ENCODE data around the gene RGS19.
A peak's percentile ranks its signal among the peaks of the same experiment; 100 is the strongest.

RGS19 gene

DNA sequence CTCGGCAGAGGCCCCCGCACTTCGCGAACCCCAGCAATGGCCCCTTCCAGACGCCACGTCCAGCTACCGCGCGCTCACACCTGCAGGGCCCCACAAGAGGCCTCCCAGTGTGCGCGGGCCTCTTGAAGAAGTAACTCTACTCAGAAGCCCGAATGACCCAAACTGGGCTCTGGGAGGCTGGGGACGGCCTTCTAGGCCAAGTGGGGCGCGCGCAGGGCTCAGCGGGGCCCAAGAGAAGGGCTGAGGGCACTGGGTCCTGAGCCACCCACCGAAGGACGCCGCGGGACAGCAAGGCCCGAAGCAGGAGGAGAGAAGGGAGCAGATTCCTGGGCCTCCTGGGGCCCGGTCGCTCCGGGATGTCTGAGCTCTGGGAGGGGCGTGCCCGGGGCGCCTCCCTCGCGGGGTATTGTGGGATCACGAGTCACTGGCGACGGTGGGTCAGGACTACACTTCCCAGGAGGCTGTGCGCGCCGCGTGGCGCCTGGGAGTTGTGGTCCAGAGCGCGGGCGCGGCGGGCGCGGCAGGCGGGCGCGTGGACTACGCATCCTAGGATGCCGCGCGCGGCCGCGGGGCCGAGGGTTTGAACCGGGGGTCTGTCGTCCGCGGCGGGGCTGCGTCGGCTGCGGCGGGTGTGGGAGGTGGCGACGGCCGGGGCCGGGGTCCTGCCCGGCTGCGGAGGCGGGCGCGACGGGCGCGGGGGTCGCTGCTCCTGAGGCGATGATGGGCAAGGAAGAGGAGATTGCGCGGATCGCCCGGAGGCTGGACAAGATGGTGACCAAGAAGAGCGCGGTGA is 16.5 kb downstream of the RGS19 start, which contains the start of gene TCEA2:
TSS of gene TCEA2 (plus strand) at position 603 of the 793 bp plus-strand sequence. CDS start at position 718, 115 bp downstream.
- peak; percentile 91 for DNase-seq

DNA sequence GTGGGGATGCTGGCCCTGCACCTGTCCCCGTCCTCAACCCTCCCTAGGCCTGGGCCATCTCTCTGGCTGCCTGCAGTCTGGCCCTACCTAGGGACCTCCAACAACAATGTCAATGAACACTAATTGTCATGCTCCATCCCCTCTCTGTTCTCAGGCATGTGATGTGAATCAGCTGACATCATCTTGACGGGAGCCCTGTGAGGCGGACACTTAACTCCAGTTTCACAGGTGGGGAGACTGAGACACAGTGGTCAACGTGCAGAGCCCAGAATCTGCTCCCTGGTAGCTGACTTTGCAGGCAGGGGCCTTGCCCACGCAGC is 17.1 kb downstream of the RGS19 start:
- no peak for DNase-seq

DNA sequence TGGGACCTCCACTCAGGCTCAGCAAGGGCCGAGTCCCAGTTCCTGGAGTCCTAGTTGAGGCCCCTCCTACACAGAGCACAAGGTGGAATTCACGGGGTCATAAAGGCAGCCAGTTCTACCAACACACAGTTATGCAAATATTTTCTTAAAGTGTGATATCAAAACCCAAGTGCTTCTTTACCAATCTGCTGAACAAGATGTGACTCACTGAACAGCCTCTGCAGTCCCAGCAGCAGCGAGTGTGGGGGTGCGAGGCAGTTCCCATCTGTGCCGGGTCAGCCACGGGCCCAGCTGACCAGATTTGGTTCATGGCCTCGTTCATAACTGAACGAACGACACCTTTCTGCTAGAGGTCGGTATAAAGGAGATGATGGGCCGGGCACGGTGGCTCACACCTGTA is 20.8 kb downstream of the RGS19 start:
- DNase-seq, result no peak

DNA sequence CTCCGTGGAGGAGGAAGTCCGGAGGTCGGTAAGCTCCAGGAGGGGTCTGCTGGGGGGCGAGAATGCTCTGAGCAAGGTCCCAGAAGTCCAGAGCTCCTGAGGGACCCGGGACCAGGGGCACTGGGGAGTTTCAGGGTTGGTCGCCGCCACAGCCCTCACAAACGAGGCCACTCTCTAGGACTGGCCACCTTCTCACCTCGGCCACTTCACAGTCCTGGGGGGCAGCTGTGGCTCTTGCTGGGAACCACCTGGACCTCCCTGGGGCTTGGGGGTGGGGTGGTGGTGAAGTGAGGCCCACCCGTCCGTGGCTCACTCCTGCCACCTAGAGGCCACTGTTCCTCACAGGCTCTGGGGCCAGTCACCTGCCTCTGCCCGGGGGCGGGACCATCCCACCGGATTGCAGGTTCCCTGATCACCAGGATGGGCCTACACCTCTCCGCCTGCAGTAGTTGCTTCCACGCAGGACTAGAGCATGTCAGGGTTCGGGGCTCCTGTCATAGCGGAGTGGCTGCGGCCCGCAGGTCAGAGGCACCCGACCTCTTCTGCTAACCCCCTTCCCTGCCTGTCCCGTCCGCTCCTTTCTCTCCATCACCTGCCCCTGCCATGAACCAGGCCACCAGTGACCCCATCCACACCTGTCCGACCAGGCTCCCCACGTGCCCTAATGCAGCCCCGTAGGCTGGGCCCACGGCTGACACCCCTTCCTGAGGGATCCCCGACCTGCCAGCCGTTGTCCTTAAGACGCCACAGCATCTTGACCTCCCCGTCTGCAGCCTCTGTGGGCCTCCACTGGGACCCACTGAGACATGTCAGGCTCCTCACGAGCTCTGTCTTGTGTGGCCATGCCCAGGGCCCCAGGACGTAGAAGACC is 21.5 kb downstream of the RGS19 start:
- peak; percentile 71 for DNase-seq

DNA sequence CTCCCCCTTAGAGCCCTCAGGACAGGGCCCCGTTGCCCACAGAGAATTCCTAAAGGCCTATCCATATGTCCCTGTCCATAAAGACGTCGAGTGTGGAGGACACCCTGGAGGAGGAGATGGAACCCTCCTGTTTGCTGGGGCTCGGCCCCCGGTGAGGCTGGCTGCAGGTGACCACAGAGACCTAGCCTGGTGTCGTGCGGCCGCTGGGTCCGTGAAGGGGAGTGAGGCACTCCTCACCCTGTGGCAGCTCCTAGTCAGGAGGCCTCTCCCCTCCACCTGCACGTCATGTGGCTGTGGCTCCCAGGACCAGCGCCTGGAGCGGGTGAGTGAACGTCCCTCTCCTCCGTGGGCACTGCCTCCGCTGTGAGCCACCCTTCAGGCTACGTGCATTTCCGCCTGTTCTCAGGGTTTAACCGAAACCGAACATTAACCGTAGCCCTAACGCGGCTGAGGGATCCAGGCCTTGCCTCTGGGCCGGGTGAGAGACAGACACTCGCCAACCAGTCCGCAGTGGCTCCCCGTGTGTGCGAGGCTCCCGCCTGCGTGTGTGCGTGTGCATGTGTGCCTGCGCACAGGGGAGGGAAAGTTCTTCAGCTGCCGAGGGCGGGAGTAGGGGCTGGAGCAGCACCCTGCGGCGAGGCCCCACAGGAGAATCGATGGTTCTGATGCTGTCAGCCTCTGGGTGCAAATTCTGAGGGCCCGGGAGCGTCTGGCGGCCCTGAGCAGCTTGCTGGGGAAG is 22.3 kb downstream of the RGS19 start:
- no peak for DNase-seq

DNA sequence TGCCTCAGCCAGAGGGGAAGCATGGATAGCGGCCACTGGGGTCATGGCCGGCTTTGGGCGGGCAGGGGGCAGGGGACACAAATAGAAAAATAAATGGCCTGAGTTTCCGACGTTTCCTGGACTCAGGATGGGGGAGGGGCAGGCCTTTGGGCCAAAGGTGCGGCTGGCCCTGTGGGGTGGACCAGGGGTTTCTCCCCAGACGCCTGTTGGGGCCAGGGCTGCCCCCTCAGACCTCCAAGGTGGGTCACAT is 22.8 kb downstream of the RGS19 start:
- DNase-seq, result no peak

DNA sequence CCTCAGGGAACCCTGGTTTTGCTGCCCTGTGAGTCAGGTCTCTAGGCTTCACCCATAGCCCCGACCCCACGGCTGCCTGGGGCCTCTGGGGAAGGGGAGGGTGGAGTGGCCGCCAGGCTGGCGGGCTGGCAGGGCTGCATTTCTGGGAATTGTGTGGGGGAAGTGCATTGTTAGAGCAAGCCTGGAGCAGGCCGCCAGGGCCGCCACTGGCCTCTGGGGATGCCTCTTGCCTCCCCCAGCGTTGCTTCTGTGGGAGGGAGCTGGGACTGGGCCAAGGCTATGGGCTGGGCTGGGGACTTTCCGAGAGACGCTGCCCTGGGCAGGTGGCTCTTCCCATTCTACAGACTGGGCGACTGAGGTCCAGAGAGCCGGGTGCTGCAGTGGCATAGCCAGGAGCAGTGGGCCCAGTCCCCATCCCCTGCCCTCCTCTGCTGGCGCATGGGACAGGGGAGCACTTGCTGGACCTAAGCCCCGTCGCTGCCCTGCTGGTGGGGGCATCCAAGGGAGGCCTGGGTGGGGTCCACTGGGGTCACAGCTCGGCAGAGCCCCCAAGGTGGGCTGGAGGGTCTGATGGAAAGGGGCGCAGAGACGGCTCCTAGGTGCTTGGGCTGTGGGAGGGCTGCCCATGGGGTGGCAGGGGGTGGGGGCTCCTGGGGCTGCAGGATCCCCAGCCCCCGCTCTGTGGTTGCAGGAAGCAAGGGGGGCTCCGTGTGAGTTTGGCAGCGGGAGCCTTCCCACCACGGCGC is 23.3 kb downstream of the RGS19 start:
- no peak for DNase-seq

DNA sequence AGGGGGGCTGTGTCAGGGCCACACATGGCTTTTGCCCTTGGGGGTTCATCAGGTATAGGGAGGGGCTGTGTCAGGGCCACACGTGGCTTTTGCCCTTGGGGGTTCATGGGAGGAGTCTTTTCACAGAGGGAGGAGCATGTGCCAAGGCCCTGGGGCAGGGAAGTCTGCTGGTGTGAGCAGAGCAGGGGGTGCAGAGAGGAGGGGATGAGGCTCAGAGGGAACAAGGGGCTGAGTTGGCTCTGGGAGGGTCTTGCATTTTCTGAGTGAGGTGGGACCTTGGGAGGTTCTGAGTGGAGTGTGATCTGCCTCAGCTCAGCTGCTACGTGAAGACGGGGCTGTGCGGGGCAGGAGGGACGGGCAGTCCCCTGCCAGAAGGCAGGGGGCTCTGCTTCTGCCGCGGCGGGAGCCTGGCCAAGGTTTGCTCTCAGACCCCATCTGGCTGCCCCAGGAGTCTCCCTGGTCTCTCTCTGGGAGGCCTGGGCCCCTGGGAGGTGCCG is 23.9 kb downstream of the RGS19 start:
- DNase-seq, result no peak

DNA sequence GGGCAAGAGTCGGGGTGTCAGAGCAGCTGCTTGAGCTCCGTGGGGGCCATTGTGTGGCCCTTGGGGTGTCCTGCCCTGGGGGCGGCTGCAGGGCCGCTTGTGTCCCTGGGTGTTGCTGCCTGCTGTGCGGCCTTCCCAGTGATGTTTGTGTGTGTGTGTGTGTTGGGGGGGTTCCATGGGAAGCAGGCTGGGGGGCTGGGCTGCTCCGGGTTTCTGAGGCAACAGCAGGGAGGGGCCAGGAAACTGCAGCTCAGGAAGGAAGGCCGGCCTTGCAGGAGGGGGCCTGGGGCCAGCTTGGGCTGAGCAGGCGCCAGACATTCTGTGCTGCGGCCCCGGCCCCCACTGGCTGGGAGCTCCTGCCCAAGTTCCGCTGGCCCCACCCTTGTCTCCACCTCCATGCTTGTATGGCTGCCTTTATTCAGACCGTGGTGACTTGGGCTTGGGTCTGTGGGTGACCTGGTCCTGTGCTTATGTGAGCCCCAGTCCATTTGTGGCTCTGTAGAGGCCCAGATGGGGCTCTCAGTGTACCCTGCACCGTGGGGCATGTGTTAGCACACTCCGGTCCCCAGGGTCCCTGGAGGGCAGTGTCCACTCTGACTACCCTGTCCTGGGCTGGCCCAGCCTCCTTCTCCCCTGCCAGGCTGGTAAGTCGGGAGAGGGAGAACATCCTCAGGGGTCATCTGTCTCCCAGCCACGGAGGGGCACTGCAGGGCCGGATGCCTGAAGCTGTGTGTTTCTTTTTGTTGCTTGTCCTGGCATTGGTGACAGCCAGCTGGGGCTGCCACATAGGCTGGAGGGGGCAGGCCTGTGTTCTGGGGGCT is 25.3 kb downstream of the RGS19 start:
- no peak for DNase-seq

DNA sequence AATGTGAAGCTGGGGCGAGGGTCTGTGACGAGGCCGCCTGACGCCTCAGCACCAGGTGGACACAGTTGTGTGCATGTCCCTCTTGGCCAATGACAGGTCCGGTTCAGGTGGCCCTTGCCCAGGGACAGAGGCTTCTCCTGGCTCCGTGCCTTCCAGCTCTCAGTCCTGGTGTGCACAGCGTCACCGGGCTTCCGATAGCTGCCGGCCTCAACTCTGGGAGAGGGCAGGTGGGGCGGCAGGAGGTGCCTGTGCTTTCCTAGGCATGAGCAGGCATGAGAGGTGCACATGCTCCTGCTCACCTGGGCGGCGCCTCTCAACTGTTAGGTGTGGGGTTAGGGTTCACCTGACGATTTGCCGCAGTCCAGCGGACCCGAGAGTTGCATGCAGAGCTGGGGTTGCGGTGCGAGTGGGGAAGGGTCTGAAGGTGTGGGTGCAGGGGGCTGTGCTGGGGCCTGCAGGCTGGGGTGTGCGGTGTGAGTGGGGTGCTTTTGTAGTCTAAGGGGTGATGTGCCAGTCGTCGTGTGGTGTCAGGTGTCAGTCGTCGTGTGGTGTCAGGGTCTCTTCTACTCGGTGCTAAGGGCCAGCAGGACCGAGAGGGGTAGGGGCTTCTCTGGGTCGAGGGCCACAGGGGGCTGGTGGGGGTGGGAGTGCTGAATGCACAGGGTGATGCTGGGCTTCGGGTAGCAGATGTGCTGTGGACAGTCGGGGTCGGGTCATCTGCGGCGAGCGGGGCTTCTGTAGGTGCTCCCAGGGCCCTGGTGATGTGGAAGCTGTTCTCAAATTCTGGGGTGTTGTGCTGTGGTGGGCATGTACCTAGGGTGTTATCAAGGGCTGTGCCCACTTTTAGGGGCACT is 26.1 kb downstream of the RGS19 start:
- no peak for DNase-seq

DNA sequence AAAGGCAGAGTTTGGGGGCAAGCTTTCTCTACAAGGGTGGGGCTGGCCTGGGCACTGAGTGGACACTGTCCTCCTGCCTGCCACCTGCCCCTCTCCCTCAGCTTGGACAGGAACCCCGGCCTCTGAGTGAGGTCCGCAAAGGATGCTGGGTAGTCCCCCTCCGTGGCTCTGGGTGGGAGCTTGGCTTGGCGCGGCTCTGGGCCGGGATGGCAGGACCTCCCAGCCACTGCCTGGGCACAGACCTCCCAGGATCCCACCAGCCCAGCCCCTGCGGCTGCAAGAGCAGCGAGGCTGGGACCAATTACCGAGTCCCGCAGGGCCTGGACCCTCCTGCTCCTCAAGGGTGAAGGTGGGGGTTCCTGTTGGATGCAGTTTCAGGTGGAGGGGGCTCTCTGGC is 27.0 kb downstream of the RGS19 start:
- no peak for DNase-seq

DNA sequence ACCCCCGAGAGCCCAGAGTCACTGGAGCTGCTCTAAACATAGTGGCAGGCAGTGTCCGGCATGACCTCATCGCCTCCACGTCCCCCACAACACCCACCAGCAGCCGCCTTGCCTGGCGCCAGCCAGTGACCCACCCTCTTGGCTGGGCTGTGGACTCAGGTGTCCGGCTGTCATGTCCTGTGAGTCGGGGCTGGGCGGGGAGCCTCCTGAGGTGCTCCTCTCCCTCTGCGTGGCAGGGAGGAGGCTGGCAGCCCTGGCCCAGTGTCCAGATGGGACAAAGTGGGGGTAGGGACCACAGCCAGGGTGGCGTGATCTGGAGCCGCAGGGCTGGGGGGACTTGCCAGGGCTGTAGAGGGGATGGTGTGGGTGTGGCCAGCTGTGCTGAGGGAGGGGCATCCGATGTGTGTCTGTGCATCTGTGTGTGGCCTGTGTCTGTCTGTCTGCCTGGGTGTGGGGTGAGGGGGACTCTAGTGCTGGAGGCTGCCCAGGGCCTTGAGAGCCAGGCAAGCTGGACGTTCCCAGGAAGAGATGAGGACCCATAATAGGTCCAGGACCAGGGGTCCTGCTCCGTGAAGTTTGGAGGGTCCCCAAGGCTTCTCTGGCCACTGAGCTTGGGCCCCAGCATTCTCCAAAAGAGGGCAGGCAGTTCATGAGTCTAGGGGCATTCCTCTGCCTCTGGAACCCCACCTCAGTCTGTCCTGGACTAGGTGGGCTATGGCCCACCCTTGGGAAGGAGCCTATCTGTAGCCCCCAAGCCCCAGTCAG is 27.6 kb downstream of the RGS19 start:
- no peak for DNase-seq

DNA sequence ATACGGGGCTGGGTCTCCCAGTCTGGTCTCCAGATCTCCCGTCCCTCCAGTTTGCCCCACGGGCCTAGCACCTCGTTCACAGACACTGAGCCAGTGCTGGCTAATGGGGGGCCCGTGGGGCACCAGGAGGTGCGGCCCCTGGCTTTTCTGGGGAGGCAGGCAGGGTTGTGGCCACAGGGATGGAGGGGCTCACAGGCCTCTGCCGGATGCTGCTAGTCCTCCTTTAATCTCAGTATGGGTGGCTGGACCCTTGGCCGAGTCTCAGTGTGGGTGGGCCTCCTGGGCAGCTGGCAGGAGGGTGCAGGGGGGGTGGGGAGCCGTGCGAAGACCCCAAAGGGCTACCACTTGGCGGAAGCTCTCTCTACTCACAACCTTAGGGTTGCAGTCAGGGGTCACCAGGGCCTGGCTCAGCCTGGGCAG is 28.3 kb downstream of the RGS19 start:
- no peak for DNase-seq

DNA sequence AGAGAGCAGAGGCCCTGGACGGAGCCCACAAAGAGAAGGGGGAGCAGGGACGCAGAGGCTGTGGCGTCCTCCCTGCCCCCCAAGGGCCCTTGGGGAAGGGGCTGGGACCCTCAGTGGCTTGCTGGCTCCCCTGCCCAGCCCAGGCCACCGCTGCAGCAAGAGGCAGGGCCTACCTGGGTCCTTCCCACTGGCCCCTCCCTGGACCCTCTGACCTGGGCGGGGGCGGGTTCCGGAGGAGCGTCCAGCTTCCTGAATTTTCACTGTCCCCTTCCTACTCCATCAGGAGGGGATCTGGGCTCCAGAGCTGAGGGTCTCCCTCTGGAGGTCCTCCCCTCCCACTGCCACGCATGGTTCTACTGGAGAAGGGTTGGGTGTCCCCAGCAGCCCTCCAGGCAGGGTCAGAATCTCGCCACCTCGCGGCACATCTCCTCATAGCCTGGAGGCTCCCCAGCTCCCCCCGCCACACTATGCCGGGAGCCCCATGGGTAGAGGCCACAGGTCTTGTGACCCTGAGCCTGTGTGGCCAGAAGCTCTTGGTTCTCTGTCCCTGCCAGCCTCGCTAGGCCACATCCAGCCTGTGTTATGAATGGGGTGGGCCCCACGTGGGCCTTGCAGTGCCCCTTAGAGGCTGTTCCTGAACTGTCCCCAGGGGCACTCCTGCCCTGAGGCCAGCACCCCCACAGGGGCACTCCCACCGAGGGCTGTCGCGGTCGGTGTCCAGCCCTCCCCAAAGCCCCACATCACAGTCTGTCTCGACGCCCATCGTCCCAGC is 28.9 kb downstream of the RGS19 start:
- DNase-seq, result no peak

DNA sequence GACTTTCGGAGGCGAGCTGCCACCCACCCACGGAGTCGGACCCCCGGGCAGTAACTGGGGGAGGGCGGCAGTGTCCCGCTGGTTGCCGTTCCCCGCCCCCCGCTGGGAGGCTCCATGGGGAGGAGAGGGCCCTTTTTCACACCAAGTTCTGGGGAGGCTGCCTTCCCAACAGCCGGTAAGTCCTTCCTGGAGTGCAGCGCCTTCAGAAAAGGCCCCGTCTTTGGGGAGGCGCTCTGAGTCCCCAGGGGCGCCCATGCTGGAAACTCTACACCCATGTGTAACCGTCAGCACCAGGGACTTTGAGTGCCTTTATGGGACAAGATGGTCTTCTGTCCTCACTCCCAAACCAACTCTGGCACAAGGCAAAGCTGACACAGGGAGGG is 29.4 kb downstream of the RGS19 start:
- no peak for DNase-seq

DNA sequence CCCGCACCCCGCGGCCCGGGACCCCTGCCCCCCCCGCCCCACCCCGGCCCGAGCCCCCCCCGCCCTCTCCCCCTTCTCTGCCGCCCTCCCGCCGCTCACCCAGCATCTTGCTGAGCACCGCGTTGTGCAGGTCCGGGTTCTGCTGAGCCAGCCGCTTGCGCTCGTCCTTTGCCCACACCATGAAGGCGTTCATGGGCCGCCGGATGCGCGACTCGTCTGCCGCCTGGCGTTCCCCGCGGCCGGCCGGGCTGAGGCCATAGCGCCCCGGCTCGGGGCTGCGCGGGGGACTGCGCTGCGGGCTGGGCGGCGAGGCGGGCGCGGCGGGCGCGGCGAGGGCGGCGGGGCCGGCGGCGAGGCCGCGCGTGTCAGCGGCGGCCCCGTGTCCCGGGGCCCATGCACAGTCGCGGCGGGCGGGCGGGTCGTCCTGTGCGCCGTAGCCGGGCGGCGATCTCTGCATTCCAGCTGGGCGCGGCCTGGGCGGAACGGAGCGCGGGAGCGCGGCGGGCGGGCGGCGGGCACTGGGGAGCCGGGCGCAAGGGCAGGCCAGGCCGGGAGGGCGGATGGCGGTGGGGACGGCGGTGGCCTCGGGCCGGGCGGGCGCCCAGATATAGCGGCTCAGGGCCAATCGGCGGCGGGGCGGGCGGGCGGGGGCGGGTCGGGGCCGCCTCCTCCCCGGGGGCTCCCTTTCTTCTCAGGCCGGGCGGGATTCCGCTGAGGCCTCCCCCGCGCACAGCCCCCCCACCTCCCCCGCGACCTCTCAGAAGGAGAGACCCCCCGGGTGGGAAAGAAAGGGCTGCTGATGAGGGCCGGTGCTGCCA is 30.0 kb downstream of the RGS19 start, which contains the start of gene SOX18:
TSS of gene SOX18 (minus strand) at position 580 of the 818 bp plus-strand sequence. CDS start at position 457, 123 bp downstream.
- DNase-seq, result no peak

DNA sequence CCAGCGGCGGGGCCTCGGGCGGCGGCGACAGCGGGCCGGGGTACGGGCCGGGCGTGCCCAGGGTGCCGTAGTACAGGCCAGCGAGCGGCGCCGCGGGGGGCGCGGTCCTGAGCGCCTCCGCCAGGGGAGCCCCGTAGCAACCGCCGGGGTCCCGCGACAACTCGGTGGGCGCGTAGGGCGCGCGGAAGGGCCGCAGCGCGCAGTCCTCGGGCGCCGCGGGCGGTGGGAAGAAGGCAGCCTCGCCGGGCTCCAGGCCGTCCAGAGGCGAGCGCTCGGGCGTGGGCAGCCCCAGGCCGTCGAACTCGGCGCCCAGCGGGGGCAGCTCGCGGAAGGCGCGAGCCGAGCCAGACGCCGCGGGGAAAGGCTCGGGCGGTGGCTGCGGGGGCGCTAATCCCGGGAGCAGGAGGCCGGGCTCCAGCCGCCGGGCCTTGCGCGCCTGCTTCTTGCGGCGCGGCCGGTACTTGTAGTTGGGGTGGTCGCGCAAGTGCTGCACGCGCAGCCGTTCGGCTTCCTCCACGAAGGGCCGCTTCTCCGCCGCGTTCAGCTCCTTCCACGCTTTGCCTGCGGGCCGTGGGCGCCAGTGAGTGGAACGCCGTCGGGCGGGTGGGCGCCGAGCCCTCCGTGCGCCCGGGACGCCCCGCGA is 30.8 kb downstream of the RGS19 start:
- DNase-seq, result no peak

DNA sequence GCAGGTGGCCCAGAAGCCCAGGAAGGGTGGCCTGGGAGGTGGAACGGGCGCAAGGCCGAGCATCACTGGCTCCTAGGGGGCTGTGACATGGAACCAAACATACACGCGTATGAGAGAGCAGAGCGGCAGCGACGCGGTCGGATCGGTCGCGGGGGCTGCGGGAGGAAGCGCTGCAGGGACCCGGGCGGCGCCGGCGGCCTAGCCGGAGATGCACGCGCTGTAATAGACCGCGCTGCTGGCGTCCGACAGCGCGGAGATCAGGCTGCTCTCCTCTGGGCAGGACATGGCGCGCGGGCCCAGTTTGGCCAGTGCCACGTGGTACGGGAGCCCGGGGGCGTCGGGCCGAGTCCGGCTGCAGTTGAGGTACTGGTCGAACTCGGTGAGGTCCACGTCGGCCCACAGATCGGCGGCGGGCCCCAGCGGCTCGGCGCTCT is 31.3 kb downstream of the RGS19 start:
- no peak for DNase-seq

All from CD4-positive, alpha-beta T cell treated with Interferon gamma for 1 hour (primary cell).